ENCODE results near the gene SKAP2. TPM values are rescaled to one million over a fixed set of nuclear protein-coding genes. Genes with fewer than 3 reads are reported as not detected.

Gene SKAP2
- polyA plus RNA-seq, 3 donors, result 19.2 to 204 (median 158) TPM

DNA sequence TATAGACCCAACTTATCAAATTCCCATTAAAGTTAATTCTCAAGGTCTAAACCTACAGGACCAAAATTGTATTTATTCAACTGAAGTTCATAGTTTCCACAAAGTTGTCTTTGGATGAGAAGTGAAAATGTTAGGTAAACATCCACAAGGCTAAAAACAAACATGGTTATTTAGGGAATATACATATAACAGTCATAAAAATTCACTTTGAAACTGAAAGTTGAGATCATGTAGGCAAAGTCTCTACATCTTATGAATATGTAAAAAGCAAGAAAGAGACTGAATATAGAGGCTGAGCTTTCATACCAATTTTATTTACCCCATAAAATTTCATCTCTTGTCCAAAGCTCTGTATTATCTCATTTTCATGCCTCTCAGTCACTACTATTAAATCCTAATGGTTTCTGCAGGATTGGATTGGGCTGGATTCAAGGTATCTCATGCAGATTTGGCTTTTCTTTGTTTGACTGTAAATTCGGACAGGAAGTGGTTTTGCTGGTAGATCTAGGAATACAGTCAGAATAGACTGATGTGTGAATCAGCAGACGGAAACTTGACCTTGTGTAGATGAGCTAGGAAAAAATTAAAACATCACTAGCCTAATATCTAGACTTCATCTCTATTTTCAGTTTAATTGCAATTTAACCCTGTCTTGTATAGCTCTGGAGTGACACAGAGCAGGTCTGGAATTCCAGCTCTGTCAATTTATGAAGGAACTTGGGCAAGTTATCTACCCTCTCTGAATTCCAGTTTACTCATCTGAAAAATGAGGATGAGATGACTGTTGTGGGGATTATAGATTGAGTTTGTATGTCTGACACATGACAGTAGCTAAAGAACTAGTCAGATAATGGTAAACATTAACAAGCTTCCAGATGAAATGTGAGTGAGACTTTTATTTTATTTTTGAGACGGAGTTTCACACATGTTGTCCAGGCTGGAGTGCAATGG lies 27.3 kb upstream of the SKAP2 start:
- Histone ChIP-seq H3K79me2 (ENCODE audit: insufficient read depth, low read length) (no peaks in the 10 kb centered on the region), H3K4me3 (replicated peaks in 1 of 3; ENCODE audit: low read depth in 2 of 3, low read length in 3 of 3) (no peak overlapping the region), H4K20me1 (ENCODE audit: insufficient read depth, low read length) (no peaks in the 10 kb centered on the region), H3K4me2 (replicated peaks; ENCODE audit: extremely low read depth, low read length, poor library complexity, severe bottlenecking) (no peak overlapping the region), H3K27ac (ENCODE audit: low read depth in 1 of 2, low read length in 2 of 2) (no peak overlapping the region), H3K4me1 (ENCODE audit: control insufficient read depth in 1 of 2, insufficient read depth in 2 of 2, low read length in 2 of 2) (no peaks in the 10 kb centered on the region), H3K9me3 (replicated peaks in 1 of 2; ENCODE audit: control insufficient read depth in 1 of 2, insufficient read depth in 1 of 2, low read length in 2 of 2) (no peaks in the 10 kb centered on the region), H3K9ac (ENCODE audit: insufficient read depth, low read length, poor library complexity, severe bottlenecking) (no peak overlapping the region), H2AFZ (ENCODE audit: insufficient read depth, low read depth, low read length, poor library complexity, severe bottlenecking) (no peak overlapping the region), H3K27me3 (ENCODE audit: control insufficient read depth in 2 of 2, insufficient read depth in 2 of 2, low read length in 2 of 2) (no peaks in the 10 kb centered on the region), H3K36me3 (replicated peaks in 1 of 2; ENCODE audit: control insufficient read depth in 1 of 2, insufficient read depth in 2 of 2, low read length in 2 of 2) (no peaks in the 10 kb centered on the region)
- peaks cover 0 to 2% (median 0%) of the 10 kb centered on the region in 7 donors for H3K9me3 Mint-ChIP-seq
- H3K27me3 Mint-ChIP-seq (ENCODE audit: low read depth in 3 of 3), result peaks cover 1 to 10% (median 6%) of the 10 kb centered on the region in 3 donors
- no peak overlapping the region for H3K4me3 Mint-ChIP-seq
- DNase-seq, result no peak
- TF ChIP-seq, protein P1, sequence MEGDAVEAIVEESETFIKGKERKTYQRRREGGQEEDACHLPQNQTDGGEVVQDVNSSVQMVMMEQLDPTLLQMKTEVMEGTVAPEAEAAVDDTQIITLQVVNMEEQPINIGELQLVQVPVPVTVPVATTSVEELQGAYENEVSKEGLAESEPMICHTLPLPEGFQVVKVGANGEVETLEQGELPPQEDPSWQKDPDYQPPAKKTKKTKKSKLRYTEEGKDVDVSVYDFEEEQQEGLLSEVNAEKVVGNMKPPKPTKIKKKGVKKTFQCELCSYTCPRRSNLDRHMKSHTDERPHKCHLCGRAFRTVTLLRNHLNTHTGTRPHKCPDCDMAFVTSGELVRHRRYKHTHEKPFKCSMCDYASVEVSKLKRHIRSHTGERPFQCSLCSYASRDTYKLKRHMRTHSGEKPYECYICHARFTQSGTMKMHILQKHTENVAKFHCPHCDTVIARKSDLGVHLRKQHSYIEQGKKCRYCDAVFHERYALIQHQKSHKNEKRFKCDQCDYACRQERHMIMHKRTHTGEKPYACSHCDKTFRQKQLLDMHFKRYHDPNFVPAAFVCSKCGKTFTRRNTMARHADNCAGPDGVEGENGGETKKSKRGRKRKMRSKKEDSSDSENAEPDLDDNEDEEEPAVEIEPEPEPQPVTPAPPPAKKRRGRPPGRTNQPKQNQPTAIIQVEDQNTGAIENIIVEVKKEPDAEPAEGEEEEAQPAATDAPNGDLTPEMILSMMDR (IDR thresholded peaks at IDR 0.05), result no peak
- H3K27ac Mint-ChIP-seq, result no peak overlapping the region
- intact Hi-C loops (cut with micrococcal nuclease), result no loop called here
- 100% methylated on average over 1 of the region's 3 CpGs for WGBS (ENCODE audit: insufficient coverage)
- H3K4me1 Mint-ChIP-seq, result no peaks in the 10 kb centered on the region
- no peaks in the 10 kb centered on the region for H3K36me3 Mint-ChIP-seq

DNA sequence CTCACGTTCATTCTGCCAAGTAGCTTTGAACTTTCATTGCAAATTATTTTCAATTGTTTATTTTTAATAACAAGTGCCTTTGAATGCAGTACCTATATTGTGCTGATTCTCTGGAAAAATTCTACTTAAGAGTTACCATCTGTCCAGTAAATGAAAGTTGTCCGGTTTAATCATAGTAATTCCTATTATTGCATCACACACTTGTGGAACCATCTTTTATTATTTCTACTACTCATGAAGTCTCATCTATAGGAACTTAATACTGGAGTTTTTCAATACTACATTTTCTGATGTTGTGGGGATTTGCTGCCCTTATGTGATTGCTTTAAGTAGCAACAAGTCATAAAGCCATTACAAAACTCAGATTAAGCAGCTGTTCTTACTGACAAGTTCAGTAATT lies 16.5 kb upstream of the SKAP2 start:
- Mint-ChIP-seq H3K27ac (no peak overlapping the region), H3K27me3 (ENCODE audit: low read depth in 3 of 3) (peaks cover 1 to 5% (median 4%) of the 10 kb centered on the region in 3 donors), H3K4me3 (no peak overlapping the region), H3K9me3 (peaks cover 9 to 17% (median 13%) of the 10 kb centered on the region in 7 donors), H3K4me1 (no peaks in the 10 kb centered on the region), H3K36me3 (no peaks in the 10 kb centered on the region)
- Histone ChIP-seq H3K4me3 (replicated peaks in 1 of 3; ENCODE audit: low read depth in 2 of 3, low read length in 3 of 3) (no peak overlapping the region), H3K27me3 (ENCODE audit: control insufficient read depth in 2 of 2, insufficient read depth in 2 of 2, low read length in 2 of 2) (no peaks in the 10 kb centered on the region), H4K20me1 (ENCODE audit: insufficient read depth, low read length) (no peaks in the 10 kb centered on the region), H3K9me3 (replicated peaks in 1 of 2; ENCODE audit: control insufficient read depth in 1 of 2, insufficient read depth in 1 of 2, low read length in 2 of 2) (peaks cover 0 to 3% of the 10 kb centered on the region in 2 donors), H2AFZ (ENCODE audit: insufficient read depth, low read depth, low read length, poor library complexity, severe bottlenecking) (no peak overlapping the region), H3K27ac (ENCODE audit: low read depth in 1 of 2, low read length in 2 of 2) (no peak overlapping the region), H3K4me2 (replicated peaks; ENCODE audit: extremely low read depth, low read length, poor library complexity, severe bottlenecking) (no peak overlapping the region), H3K4me1 (ENCODE audit: control insufficient read depth in 1 of 2, insufficient read depth in 2 of 2, low read length in 2 of 2) (no peaks in the 10 kb centered on the region), H3K9ac (ENCODE audit: insufficient read depth, low read length, poor library complexity, severe bottlenecking) (no peak overlapping the region), H3K79me2 (ENCODE audit: insufficient read depth, low read length) (no peaks in the 10 kb centered on the region), H3K36me3 (replicated peaks in 1 of 2; ENCODE audit: control insufficient read depth in 1 of 2, insufficient read depth in 2 of 2, low read length in 2 of 2) (no peaks in the 10 kb centered on the region)
- DNase-seq, result no peak
- TF ChIP-seq, protein P1 (IDR thresholded peaks at IDR 0.05), result no peak
- no CpG with 5 or more reads among the region's 2 CpGs for WGBS (ENCODE audit: insufficient coverage)
- intact Hi-C loops (cut with micrococcal nuclease), result no loop called here

All from CD14-positive monocyte (primary cell).